Vagina (tissue), 2 donors: Measurements from ENCODE around the gene DAND5.

ENCODE experiments used
- POLR2A ChIP-seq, 2 donors: fragments of 450-650 bp; IDR thresholded peaks; one replicate each; pipeline ENCODE4 v1.6.1; 2017; ENCODE audit warnings: antibody characterized with exemption in 2 of 2, mild to moderate bottlenecking in 2 of 2, moderate library complexity in 2 of 2
- POLR2AphosphoS5 ChIP-seq, 2 donors: sonication (generic); formaldehyde crosslinking; IDR thresholded peaks; one replicate each; pipeline ENCODE4 v1.9.0; 2017; ENCODE audit warnings: antibody characterized with exemption in 2 of 2, mild to moderate bottlenecking in 2 of 2, low read depth in 1 of 2; ENCODE audit not compliant: insufficient read depth in 1 of 2
- TF ChIP-seq, protein P1 (sequence below), 3 experiments: fragments of 450-650 bp in 2 of 3; fragments of 200-600 bp in 1 of 3; sonication (generic) in 1 of 3; IDR thresholded peaks; one replicate each; pipeline ENCODE4 v1.5.1; 2017 to 2019; ENCODE audit warnings: antibody characterized with exemption in 3 of 3, mild to moderate bottlenecking in 2 of 3, moderate library complexity in 2 of 3

GRCh38 chr19:13016628-13017305, 47.4 kb downstream of the DAND5 start:
- TF ChIP-seq, protein P1, sequence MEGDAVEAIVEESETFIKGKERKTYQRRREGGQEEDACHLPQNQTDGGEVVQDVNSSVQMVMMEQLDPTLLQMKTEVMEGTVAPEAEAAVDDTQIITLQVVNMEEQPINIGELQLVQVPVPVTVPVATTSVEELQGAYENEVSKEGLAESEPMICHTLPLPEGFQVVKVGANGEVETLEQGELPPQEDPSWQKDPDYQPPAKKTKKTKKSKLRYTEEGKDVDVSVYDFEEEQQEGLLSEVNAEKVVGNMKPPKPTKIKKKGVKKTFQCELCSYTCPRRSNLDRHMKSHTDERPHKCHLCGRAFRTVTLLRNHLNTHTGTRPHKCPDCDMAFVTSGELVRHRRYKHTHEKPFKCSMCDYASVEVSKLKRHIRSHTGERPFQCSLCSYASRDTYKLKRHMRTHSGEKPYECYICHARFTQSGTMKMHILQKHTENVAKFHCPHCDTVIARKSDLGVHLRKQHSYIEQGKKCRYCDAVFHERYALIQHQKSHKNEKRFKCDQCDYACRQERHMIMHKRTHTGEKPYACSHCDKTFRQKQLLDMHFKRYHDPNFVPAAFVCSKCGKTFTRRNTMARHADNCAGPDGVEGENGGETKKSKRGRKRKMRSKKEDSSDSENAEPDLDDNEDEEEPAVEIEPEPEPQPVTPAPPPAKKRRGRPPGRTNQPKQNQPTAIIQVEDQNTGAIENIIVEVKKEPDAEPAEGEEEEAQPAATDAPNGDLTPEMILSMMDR (IDR thresholded peaks at IDR 0.05): no peak
- TF ChIP-seq POLR2A (IDR thresholded peaks at IDR 0.05): no peak
- TF ChIP-seq POLR2AphosphoS5 (IDR thresholded peaks at IDR 0.05; ENCODE audit: insufficient read depth in 1 of 2, low read depth in 1 of 2): no peak
